GM12865 (cell line): ENCODE results near the gene RSRC1.

ENCODE experiments used
- DNase-seq: peaks from one replicate; pipeline ENCODE4 v3.0.0; 2010; ENCODE audit warnings: low read depth
- H3K4me3 ChIP-seq: 2 replicates; pipeline ENCODE4 v1.5.1; 2011; ENCODE audit warnings: mild to moderate bottlenecking, low read depth, low read length, control low read depth
- CTCF ChIP-seq: IDR thresholded peaks from 2 replicates; pipeline ENCODE4 v1.5.1; 2011; ENCODE audit warnings: low read length, control low read depth, low read depth, inconsistent platforms; ENCODE audit not compliant: insufficient read depth; ENCODE audit errors: missing control alignments

Gene RSRC1

GRCh38 chr3:158249183-158249582, 139.3 kb downstream of the RSRC1 start:
- DNase-seq, result peak; percentile 18
- no peak overlapping the region for H3K4me3 ChIP-seq
- TF ChIP-seq CTCF, result no peak

- DNase-seq, result no peak
- no peak overlapping the region for H3K4me3 ChIP-seq
- TF ChIP-seq CTCF, result no peak
Observed at GRCh38 chr3:158258619-158259018, 148.7 kb downstream of the RSRC1 start.

GRCh38 chr3:158260392-158260791, 150.5 kb downstream of the RSRC1 start:
- no peak for TF ChIP-seq CTCF
- H3K4me3 ChIP-seq, result no peak overlapping the region
- no peak for DNase-seq

- DNase-seq, result no peak
- H3K4me3 ChIP-seq, result no peak overlapping the region
- no peak for TF ChIP-seq CTCF
Observed at GRCh38 chr3:158261371-158261991, 151.6 kb downstream of the RSRC1 start.

GRCh38 chr3:158264894-158265293, 155.0 kb downstream of the RSRC1 start:
- DNase-seq, result no peak
- no peak for TF ChIP-seq CTCF

GRCh38 chr3:158267015-158267414, 157.1 kb downstream of the RSRC1 start:
- no peak overlapping the region for H3K4me3 ChIP-seq
- DNase-seq, result no peak
- no peak for TF ChIP-seq CTCF

More at GRCh38 chr3:158264894-158265293, 155.0 kb downstream of the RSRC1 start:
- no peak overlapping the region for H3K4me3 ChIP-seq

- DNase-seq, result no peak
- no peak overlapping the region for H3K4me3 ChIP-seq
- no peak for TF ChIP-seq CTCF
Observed at GRCh38 chr3:158269942-158270341, 160.1 kb downstream of the RSRC1 start.
